ENCODE results near the gene NPAS1. TPM values are rescaled to one million over a fixed set of nuclear protein-coding genes. Genes with fewer than 3 reads are reported as not detected.

NPAS1 gene
- total and polyA plus RNA-seq, 4 donors, result 0.31 to 1.2 (median 0.70) TPM

GRCh38 chr19:47044946-47045866 lies 25.6 kb downstream of the NPAS1 start:
- peaks cover 0 to 8% (median 0%) of the 10 kb centered on the region in 4 donors for H3K36me3 ChIP-seq (ENCODE audit: control insufficient read depth in 4 of 4, insufficient read depth in 4 of 4, low read length in 4 of 4)
- no peak overlapping the region for H3K9ac ChIP-seq (ENCODE audit: insufficient read depth in 1 of 2, low read length in 2 of 2)
- ATAC-seq (ENCODE audit: insufficient read depth, low FRiP score), result no peak
- peaks cover 0 to 7% (median 0%) of the 10 kb centered on the region in 5 donors for H3K4me1 ChIP-seq (ENCODE audit: control insufficient read depth in 5 of 5, insufficient read depth in 5 of 5, low read length in 5 of 5)
- no peak overlapping the region for H3K27ac ChIP-seq (ENCODE audit: low read depth in 1 of 2, low read length in 1 of 2)
- no peaks in the 10 kb centered on the region for H3K27me3 ChIP-seq (ENCODE audit: control insufficient read depth in 3 of 3, insufficient read depth in 3 of 3, low read length in 2 of 3)
- no peak for DNase-seq
- WGBS, 2 donors, result 96% methylated on average over 49 to 56 of the region's 56 CpGs
- no peak overlapping the region for H3K4me3 ChIP-seq
- no peak for TF ChIP-seq CTCF (IDR thresholded peaks at IDR 0.05; ENCODE audit: control extremely low read depth, extremely low read depth)
- no peaks in the 10 kb centered on the region for H3K9me3 ChIP-seq (ENCODE audit: control insufficient read depth in 4 of 4, insufficient read depth in 3 of 4, low read length in 3 of 4)

GRCh38 chr19:47045867-47046470 lies 26.3 kb downstream of the NPAS1 start:
- no peak for TF ChIP-seq CTCF (IDR thresholded peaks at IDR 0.05; ENCODE audit: control extremely low read depth, extremely low read depth)
- DNase-seq, result no peak
- no peak for ATAC-seq (ENCODE audit: insufficient read depth, low FRiP score)

GRCh38 chr19:47047272-47047762 lies 27.7 kb downstream of the NPAS1 start:
- Histone ChIP-seq H3K4me3 (no peak overlapping the region), H3K4me1 (ENCODE audit: control insufficient read depth in 5 of 5, insufficient read depth in 5 of 5, low read length in 5 of 5) (peaks cover 0 to 7% (median 0%) of the 10 kb centered on the region in 5 donors), H3K9me3 (ENCODE audit: control insufficient read depth in 4 of 4, insufficient read depth in 3 of 4, low read length in 3 of 4) (no peaks in the 10 kb centered on the region), H3K27me3 (ENCODE audit: control insufficient read depth in 3 of 3, insufficient read depth in 3 of 3, low read length in 2 of 3) (no peaks in the 10 kb centered on the region), H3K36me3 (ENCODE audit: control insufficient read depth in 4 of 4, insufficient read depth in 4 of 4, low read length in 4 of 4) (peaks cover 0 to 8% (median 0%) of the 10 kb centered on the region in 4 donors), H3K27ac (ENCODE audit: low read depth in 1 of 2, low read length in 1 of 2) (no peak overlapping the region), H3K9ac (ENCODE audit: insufficient read depth in 1 of 2, low read length in 2 of 2) (no peak overlapping the region)
- DNase-seq (no peak), ATAC-seq (ENCODE audit: insufficient read depth, low FRiP score) (no peak)
- TF ChIP-seq CTCF (IDR thresholded peaks at IDR 0.05; ENCODE audit: control extremely low read depth, extremely low read depth), result no peak
- WGBS, 2 donors, result 89 to 92% methylated on average over 13 of the region's 13 CpGs

More at GRCh38 chr19:47045867-47046470, 26.3 kb downstream of the NPAS1 start:
- H3K9ac ChIP-seq (ENCODE audit: insufficient read depth in 1 of 2, low read length in 2 of 2), result no peak overlapping the region
- no peaks in the 10 kb centered on the region for H3K9me3 ChIP-seq (ENCODE audit: control insufficient read depth in 4 of 4, insufficient read depth in 3 of 4, low read length in 3 of 4)
- peaks cover 0 to 8% (median 0%) of the 10 kb centered on the region in 4 donors for H3K36me3 ChIP-seq (ENCODE audit: control insufficient read depth in 4 of 4, insufficient read depth in 4 of 4, low read length in 4 of 4)
- no peak overlapping the region for H3K27ac ChIP-seq (ENCODE audit: low read depth in 1 of 2, low read length in 1 of 2)
- no peak overlapping the region for H3K4me3 ChIP-seq
- H3K4me1 ChIP-seq (ENCODE audit: control insufficient read depth in 5 of 5, insufficient read depth in 5 of 5, low read length in 5 of 5), result peaks cover 0 to 7% (median 0%) of the 10 kb centered on the region in 5 donors
- H3K27me3 ChIP-seq (ENCODE audit: control insufficient read depth in 3 of 3, insufficient read depth in 3 of 3, low read length in 2 of 3), result no peaks in the 10 kb centered on the region
- WGBS, 2 donors, result 95% methylated on average over 45 of the region's 45 CpGs

All from lung (tissue), 12 donors.